ENCODE results near the gene AOPEP. TPM values are rescaled to one million over a fixed set of nuclear protein-coding genes. Genes with fewer than 3 reads are reported as not detected.

The AOPEP gene
- total and polyA plus RNA-seq, 2 of the 13 experiments (the other 11 are each of a cell fraction or from before 2014, with no cell fraction given): 22.2 to 41.6 TPM

GRCh38 chr9:94690344-94690743 lies 36.2 kb upstream of the AOPEP start:
- 75% methylated on average over 9 of the region's 9 CpGs for WGBS (ENCODE audit: low lambda C conversion rate)
- intact Hi-C loops (cut with micrococcal nuclease; ENCODE audit: unreplicated experiment): loop anchor here (5.0 kb wide), 1 partner anchor 37 kb away; the partner anchor contains the start of gene AOPEP
- H3K9me3 ChIP-seq (ENCODE audit: low read length): no peaks in the 10 kb centered on the region

GRCh38 chr9:94692601-94693000 lies 33.9 kb upstream of the AOPEP start:
- FAIRE-seq (peak; percentile 99), DNase-seq (ENCODE audit: low spot score) (peak; percentile 92), ATAC-seq (peak; percentile 98)
- no CpG with 5 or more reads among the region's 4 CpGs for WGBS (ENCODE audit: low lambda C conversion rate)
- H3K27ac ChIP-seq (ENCODE audit: extremely low read length, insufficient read depth, low read length): peak overlapping the region; percentile 41
- no peaks in the 10 kb centered on the region for H3K36me3 ChIP-seq (replicated peaks in 1 of 2; ENCODE audit: control insufficient read depth in 1 of 2, insufficient read depth in 2 of 2, low read length in 2 of 2)
- 0 out of 6 replicates have a peak overlapping the region, but pooled peaks of 1 of the 3 experiments have one; percentile 18 for H3K4me3 ChIP-seq (replicated peaks in 1 of 3; ENCODE audit: insufficient read depth in 1 of 3, low read depth in 2 of 3, low read length in 3 of 3)
- H3K4me2 ChIP-seq (ENCODE audit: low read depth, low read length): peak overlapping the region; percentile 67
- H3K27me3 ChIP-seq (ENCODE audit: control insufficient read depth in 1 of 2, insufficient read depth in 2 of 2, low read length in 2 of 2): no peaks in the 10 kb centered on the region
- ChIA-PET CTCF (ENCODE audit: low intra/inter-chr PET ratio, low total read pairs) (no interaction called here), POLR2A (interaction anchor here (0.7 to 1.3 kb wide), 4 partner anchors 12 to 112 kb away, joined by 3 to 7 read pairs (median 4); partner anchors contain the start of gene AOPEP)
- no peaks in the 10 kb centered on the region for H4K20me1 ChIP-seq (ENCODE audit: insufficient read depth, low read length)
- H3K4me1 ChIP-seq (ENCODE audit: insufficient read depth, low read length): peaks cover 48% of the 10 kb centered on the region
- no peaks in the 10 kb centered on the region for H3K9me3 ChIP-seq (ENCODE audit: low read length)
- intact Hi-C loops (cut with micrococcal nuclease; ENCODE audit: unreplicated experiment): loop anchor here (5.0 kb wide), 1 partner anchor 35 kb away; the partner anchor contains the start of gene AOPEP
- no peak overlapping the region for H3K9ac ChIP-seq (ENCODE audit: insufficient read depth, low read depth, low read length)
- H3K79me2 ChIP-seq (ENCODE audit: insufficient read depth, low read length): no peaks in the 10 kb centered on the region
- in situ Hi-C loops (cut with HindIII; ENCODE audit: extremely low pct_ligation_motif_present, low pct_unique_long_range_greater_than_20kb): no loop called here
- H2AFZ ChIP-seq (ENCODE audit: low read length): no peak overlapping the region
- no TSS peak for BruUV-seq (replicated peaks)
- TF ChIP-seq HOXA3 (CRISPR knock-in tag; IDR thresholded peaks at IDR 0.05) (no peak), TEAD3 (CRISPR knock-in tag; optimal IDR thresholded peaks at IDR 0.05; ENCODE audit: borderline replicate concordance) (peak; percentile 96), CREBL2 (CRISPR knock-in tag; IDR thresholded peaks at IDR 0.05; ENCODE audit: borderline replicate concordance) (no peak), KDM1A (CRISPR knock-in tag; IDR thresholded peaks at IDR 0.05) (peak; percentile 92), ZNF644 (CRISPR knock-in tag; IDR thresholded peaks at IDR 0.05; ENCODE audit: low read depth) (peak; percentile 65), ZNF704 (CRISPR knock-in tag; IDR thresholded peaks at IDR 0.05; ENCODE audit: borderline replicate concordance) (no peak), NCOA2 (CRISPR knock-in tag; IDR thresholded peaks at IDR 0.05) (no peak), ZFP41 (CRISPR knock-in tag; IDR thresholded peaks at IDR 0.05; ENCODE audit: borderline replicate concordance) (no peak), RCOR2 (CRISPR knock-in tag; IDR thresholded peaks at IDR 0.05) (peak; percentile 88), PAX8 (CRISPR knock-in tag; IDR thresholded peaks at IDR 0.05; ENCODE audit: borderline replicate concordance) (no peak), NPAS2 (CRISPR knock-in tag; IDR thresholded peaks at IDR 0.05; ENCODE audit: borderline replicate concordance) (no peak), ZNF136 (CRISPR knock-in tag; IDR thresholded peaks at IDR 0.05; ENCODE audit: low read depth) (0 out of 2 replicates have a peak, but pooled peaks have one; percentile 27), MTA1 (CRISPR knock-in tag; IDR thresholded peaks at IDR 0.05; ENCODE audit: borderline replicate concordance) (no peak), HOMEZ (CRISPR knock-in tag; IDR thresholded peaks at IDR 0.05; ENCODE audit: low read depth) (peak; percentile 12; the same call in 1 of the 2 replicates), SP4 (CRISPR knock-in tag; IDR thresholded peaks at IDR 0.05) (peak; percentile 21; the same call in 1 of the 2 replicates), NFATC3 (CRISPR knock-in tag; IDR thresholded peaks at IDR 0.05) (no peak)

More at GRCh38 chr9:94690344-94690743, 36.2 kb upstream of the AOPEP start:
- no peak overlapping the region for H3K9ac ChIP-seq (ENCODE audit: insufficient read depth, low read depth, low read length)
- no peaks in the 10 kb centered on the region for H4K20me1 ChIP-seq (ENCODE audit: insufficient read depth, low read length)
- POLR2A ChIA-PET: no interaction called here
- no peaks in the 10 kb centered on the region for H3K27me3 ChIP-seq (ENCODE audit: control insufficient read depth in 1 of 2, insufficient read depth in 2 of 2, low read length in 2 of 2)
- peaks cover 62% of the 10 kb centered on the region for H3K4me1 ChIP-seq (ENCODE audit: insufficient read depth, low read length)
- H3K36me3 ChIP-seq (replicated peaks in 1 of 2; ENCODE audit: control insufficient read depth in 1 of 2, insufficient read depth in 2 of 2, low read length in 2 of 2): no peaks in the 10 kb centered on the region
- TF ChIP-seq MLLT10 (CRISPR knock-in tag; IDR thresholded peaks at IDR 0.05) (no peak), YEATS2 (CRISPR knock-in tag; IDR thresholded peaks at IDR 0.05; ENCODE audit: borderline replicate concordance) (no peak), TBP (CRISPR knock-in tag; IDR thresholded peaks at IDR 0.05) (no peak), ZNF331 (CRISPR knock-in tag; IDR thresholded peaks at IDR 0.05) (peak; percentile 74; the same call in 1 of the 2 replicates)
- H3K4me2 ChIP-seq (ENCODE audit: low read depth, low read length): no peak overlapping the region
- no peak overlapping the region for H2AFZ ChIP-seq (ENCODE audit: low read length)
- CTCF ChIA-PET (ENCODE audit: low intra/inter-chr PET ratio, low total read pairs): no interaction called here
- DNase-seq (ENCODE audit: low spot score) (no peak), ATAC-seq (no peak), FAIRE-seq (no peak)
- no TSS peak for BruUV-seq (replicated peaks)
- in situ Hi-C loops (cut with HindIII; ENCODE audit: extremely low pct_ligation_motif_present, low pct_unique_long_range_greater_than_20kb): no loop called here
- no peak overlapping the region for H3K4me3 ChIP-seq (replicated peaks in 1 of 3; ENCODE audit: insufficient read depth in 1 of 3, low read depth in 2 of 3, low read length in 3 of 3)
- H3K79me2 ChIP-seq (ENCODE audit: insufficient read depth, low read length): no peaks in the 10 kb centered on the region
- H3K27ac ChIP-seq (ENCODE audit: extremely low read length, insufficient read depth, low read length): no peak overlapping the region
